Breast epithelium (tissue), 4 donors: ENCODE measurements around the gene LEP. TPM values are rescaled to one million over a fixed set of nuclear protein-coding genes. Genes with fewer than 3 reads are reported as not detected.

Experiments used
- DNase-seq, 2 donors: peaks; one replicate each; pipeline ENCODE4 v3.0.0-alpha.2; 2019; ENCODE audit warnings: low spot score in 2 of 2
- H3K27ac ChIP-seq, 2 donors: fragments of 200-600 bp; sonication (generic) in 1 of 2; one replicate each; pipeline ENCODE4 v1.5.1; 2016 to 2019; ENCODE audit warnings: mild to moderate bottlenecking in 1 of 2
- H3K27me3 ChIP-seq, 2 donors: fragments of 200-600 bp; sonication (generic) in 1 of 2; one replicate each; pipeline versions ENCODE4 v1.5.1 to v1.6.0; 2017 to 2019; ENCODE audit warnings: control low read depth in 1 of 2, mild to moderate bottlenecking in 1 of 2
- H3K36me3 ChIP-seq: fragments of 200-600 bp; one replicate; pipeline ENCODE4 v1.5.1; 2019
- H3K4me1 ChIP-seq, 2 donors: fragments of 200-600 bp; sonication (generic); one replicate each; pipeline ENCODE4 v1.5.1; 2016 to 2019; ENCODE audit warnings: control low read depth in 1 of 2
- H3K4me3 ChIP-seq, 3 donors: fragments of 200-600 bp; sonication (generic); 1 replicate in 2 of 3; 2 replicates in 1 of 3; pipeline ENCODE4 v1.5.1; 2016 to 2019; ENCODE audit warnings: mild to moderate bottlenecking in 3 of 3, moderate library complexity in 2 of 3
- H3K9me3 ChIP-seq, 2 donors: fragments of 200-600 bp; sonication (generic) in 1 of 2; one replicate each; pipeline ENCODE4 v1.5.1; 2016 to 2019; ENCODE audit warnings: control low read depth in 1 of 2
- POLR2A ChIP-seq: fragments of 450-650 bp; IDR thresholded peaks from one replicate; pipeline ENCODE4 v1.6.1; 2016; ENCODE audit warnings: antibody characterized with exemption, mild to moderate bottlenecking, moderate library complexity
- POLR2AphosphoS5 ChIP-seq, 3 donors: sonication (generic); formaldehyde crosslinking; IDR thresholded peaks; one replicate each; pipeline ENCODE4 v1.6.1; 2017; ENCODE audit warnings: antibody characterized with exemption in 3 of 3
- intact Hi-C: fragments of 100-400 bp; cut with DNase I; formaldehyde crosslinking; loops from one replicate; pipeline ENCODE4 v1.15.1; 2023; ENCODE audit warnings: low total_unique reads
- total RNA-seq, 3 donors: library from RNA; depleted of rRNA; stranded (reverse); fragments of >200 nt; gene quantifications; one replicate each; pipeline ENCODE4 v1.1.0, GENCODE V29; 2016
- TF ChIP-seq, protein P1 (sequence below), 3 donors: fragments of 450-650 bp; IDR thresholded peaks; one replicate each; pipeline ENCODE4 v1.5.1; 2016 to 2017; ENCODE audit warnings: antibody characterized with exemption in 3 of 3, mild to moderate bottlenecking in 3 of 3, moderate library complexity in 3 of 3

The LEP gene
- total RNA-seq, 3 donors from 2014 or later = 41.6 to 498 (median 48.2) TPM

DNA sequence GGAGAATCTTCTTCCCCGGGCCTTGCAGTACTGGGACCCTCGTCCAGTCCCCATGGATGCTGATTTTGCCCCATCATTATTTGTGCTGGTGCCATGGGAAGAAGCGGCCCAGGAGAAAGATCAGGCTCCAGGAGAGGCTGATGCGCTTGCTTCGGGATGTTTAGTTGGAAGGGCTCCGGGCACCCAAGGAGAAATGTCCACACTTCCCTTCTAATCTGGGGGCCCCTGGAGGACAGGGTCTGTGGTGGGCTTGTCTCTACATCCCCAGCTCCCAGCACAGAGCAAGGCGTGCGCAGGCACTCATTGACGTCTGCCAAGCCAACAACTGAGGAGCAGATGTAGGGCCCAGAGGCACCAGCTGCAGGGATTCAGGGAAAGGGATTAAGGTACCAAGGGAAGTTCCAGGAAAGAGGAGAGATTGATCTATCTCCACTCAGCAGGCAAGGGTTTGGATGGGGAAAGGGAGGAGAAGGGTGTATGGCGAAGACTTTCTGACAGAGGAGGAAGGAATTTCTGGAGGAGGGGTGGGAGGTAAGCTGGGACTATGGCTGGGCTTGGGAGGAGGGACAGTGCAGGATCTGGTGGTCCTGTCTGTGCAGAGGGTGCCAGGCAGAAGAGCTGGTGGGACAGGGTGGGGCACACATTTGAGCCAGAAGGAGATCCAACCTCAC lies 38.7 kb upstream of the LEP start:
- no peak overlapping the region for H3K4me3 ChIP-seq
- H3K27ac ChIP-seq = no peak overlapping the region
- no peaks in the 10 kb centered on the region for H3K4me1 ChIP-seq
- intact Hi-C loops = no loop called here
- H3K9me3 ChIP-seq = no peaks in the 10 kb centered on the region
- no peak for DNase-seq
- peaks cover 0 to 28% of the 10 kb centered on the region in 2 donors for H3K27me3 ChIP-seq
- H3K36me3 ChIP-seq = no peaks in the 10 kb centered on the region
- TF ChIP-seq POLR2A (no peak), POLR2AphosphoS5 (IDR thresholded peaks at IDR 0.05) (no peak)
- TF ChIP-seq, protein P1, sequence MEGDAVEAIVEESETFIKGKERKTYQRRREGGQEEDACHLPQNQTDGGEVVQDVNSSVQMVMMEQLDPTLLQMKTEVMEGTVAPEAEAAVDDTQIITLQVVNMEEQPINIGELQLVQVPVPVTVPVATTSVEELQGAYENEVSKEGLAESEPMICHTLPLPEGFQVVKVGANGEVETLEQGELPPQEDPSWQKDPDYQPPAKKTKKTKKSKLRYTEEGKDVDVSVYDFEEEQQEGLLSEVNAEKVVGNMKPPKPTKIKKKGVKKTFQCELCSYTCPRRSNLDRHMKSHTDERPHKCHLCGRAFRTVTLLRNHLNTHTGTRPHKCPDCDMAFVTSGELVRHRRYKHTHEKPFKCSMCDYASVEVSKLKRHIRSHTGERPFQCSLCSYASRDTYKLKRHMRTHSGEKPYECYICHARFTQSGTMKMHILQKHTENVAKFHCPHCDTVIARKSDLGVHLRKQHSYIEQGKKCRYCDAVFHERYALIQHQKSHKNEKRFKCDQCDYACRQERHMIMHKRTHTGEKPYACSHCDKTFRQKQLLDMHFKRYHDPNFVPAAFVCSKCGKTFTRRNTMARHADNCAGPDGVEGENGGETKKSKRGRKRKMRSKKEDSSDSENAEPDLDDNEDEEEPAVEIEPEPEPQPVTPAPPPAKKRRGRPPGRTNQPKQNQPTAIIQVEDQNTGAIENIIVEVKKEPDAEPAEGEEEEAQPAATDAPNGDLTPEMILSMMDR (IDR thresholded peaks at IDR 0.05) = no peak

DNA sequence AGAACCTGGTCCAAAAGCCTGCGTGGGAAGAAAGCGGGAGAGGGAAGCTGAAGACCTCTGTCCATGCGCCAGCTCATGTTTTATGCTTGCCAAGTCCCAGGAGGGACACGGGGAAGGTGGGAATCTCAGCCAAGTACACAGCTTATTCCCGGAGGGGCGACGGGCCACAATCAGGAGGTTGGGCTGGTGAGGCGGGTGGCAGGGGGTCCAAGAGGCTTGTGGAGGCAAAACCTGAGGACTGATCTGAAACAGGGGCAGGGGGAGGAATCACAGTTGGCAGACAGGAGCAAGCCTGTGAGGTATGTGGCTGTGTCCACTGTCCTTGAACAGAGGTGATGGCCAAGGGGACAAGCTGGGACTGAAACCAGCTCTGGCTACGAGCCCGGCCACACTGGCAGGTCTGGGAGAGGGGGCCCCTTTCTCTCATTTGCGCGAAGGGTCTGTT lies 38.0 kb upstream of the LEP start:
- TF ChIP-seq POLR2A = no peak
- no peak for TF ChIP-seq POLR2AphosphoS5 (IDR thresholded peaks at IDR 0.05)
- TF ChIP-seq, protein P1 (IDR thresholded peaks at IDR 0.05) = no peak
- H3K27ac ChIP-seq = no peak overlapping the region
- peak overlapping the region in 1 of 3 donors; percentile 36 for H3K4me3 ChIP-seq
- no peaks in the 10 kb centered on the region for H3K36me3 ChIP-seq
- DNase-seq = no peak
- no peaks in the 10 kb centered on the region for H3K9me3 ChIP-seq
- intact Hi-C loops = no loop called here
- no peaks in the 10 kb centered on the region for H3K4me1 ChIP-seq
- H3K27me3 ChIP-seq = peaks cover 0 to 28% of the 10 kb centered on the region in 2 donors

DNA sequence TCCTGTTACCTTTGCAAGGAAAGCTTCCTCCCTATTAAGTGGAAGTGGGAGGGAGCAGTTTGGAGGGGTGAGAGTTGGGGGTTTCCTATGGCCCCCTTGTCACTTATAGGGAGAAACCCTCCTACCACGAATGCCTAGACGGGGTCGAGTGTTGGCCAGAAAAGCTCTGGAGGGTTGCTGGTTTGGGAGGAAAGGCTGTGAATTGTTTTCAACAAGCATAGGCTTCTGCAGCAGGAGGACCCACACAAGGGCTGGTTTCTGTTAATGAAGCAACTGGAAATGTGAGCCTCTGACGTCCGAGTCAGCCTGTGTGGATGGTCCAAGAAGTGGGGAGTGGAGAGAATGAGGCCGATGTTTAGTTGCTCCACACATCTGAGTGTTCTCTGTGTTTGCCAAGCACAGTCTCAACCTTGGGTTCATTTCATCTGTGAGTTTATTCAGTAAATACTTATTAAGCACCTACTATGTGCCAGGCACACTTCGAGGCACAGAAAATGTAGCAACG lies 37.3 kb upstream of the LEP start:
- intact Hi-C loops = no loop called here
- no peak for DNase-seq
- H3K27me3 ChIP-seq = peaks cover 0 to 28% of the 10 kb centered on the region in 2 donors

DNA sequence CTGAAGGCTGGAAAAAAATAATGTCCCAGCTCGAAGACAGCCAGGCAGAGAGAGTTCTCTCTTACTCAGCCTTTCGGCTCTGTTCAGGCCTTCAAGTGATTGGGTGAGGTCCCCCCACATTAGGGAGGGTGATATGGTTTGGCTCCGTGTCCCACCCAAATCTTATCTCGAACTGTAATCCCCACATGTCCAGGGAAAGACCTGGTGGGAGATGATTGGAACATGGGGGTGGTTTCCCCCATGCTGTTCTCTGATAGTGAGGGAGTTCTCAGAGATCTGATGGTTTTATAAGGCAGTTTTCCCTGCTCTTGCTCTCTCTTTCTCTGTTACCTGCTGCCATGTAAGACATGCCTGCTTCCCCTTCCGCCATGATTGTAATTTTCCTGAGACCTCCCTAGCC lies 36.6 kb upstream of the LEP start:
- no peaks in the 10 kb centered on the region for H3K4me1 ChIP-seq

More for the DNA sequence above, 37.3 kb upstream of the LEP start:
- Histone ChIP-seq H3K4me3 (no peak overlapping the region), H3K27ac (no peak overlapping the region), H3K9me3 (no peaks in the 10 kb centered on the region), H3K36me3 (no peaks in the 10 kb centered on the region), H3K4me1 (no peaks in the 10 kb centered on the region)
- TF ChIP-seq, protein P1 (IDR thresholded peaks at IDR 0.05) = no peak
- TF ChIP-seq POLR2A (no peak), POLR2AphosphoS5 (IDR thresholded peaks at IDR 0.05) (no peak)

DNA sequence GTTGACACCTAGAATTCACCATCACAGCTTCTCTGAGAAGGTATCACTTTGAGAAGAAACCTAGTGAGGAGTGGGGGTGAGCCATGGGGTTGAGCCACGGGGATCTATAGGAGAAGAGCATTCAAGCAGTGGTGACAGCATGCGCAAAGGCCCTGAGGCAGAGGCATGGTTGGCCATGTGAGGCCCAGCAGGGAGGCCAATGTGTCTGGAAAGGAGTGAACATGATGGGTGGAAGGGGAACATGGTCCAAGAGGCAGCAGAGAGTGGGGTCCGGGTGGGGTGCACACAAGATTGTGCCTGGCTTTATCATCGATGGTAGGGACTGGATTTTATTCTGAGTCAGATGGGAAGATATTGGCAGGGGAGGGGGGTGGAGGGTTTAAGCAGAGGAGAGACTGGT lies 36.0 kb upstream of the LEP start:
- TF ChIP-seq POLR2AphosphoS5 (IDR thresholded peaks at IDR 0.05) = no peak
- TF ChIP-seq, protein P1 (IDR thresholded peaks at IDR 0.05) = no peak
- TF ChIP-seq POLR2A = no peak
- H3K4me3 ChIP-seq = no peak overlapping the region
- H3K36me3 ChIP-seq = no peaks in the 10 kb centered on the region
- no peak for DNase-seq
- peaks cover 0 to 28% of the 10 kb centered on the region in 2 donors for H3K27me3 ChIP-seq
- H3K4me1 ChIP-seq = no peaks in the 10 kb centered on the region
- H3K27ac ChIP-seq = no peak overlapping the region
- intact Hi-C loops = no loop called here
- H3K9me3 ChIP-seq = no peaks in the 10 kb centered on the region

More for the DNA sequence above, 36.6 kb upstream of the LEP start:
- TF ChIP-seq POLR2A (no peak), POLR2AphosphoS5 (IDR thresholded peaks at IDR 0.05) (no peak)
- TF ChIP-seq, protein P1 (IDR thresholded peaks at IDR 0.05) = no peak
- H3K27ac ChIP-seq = no peak overlapping the region
- no peak for DNase-seq
- H3K4me3 ChIP-seq = no peak overlapping the region
- no peaks in the 10 kb centered on the region for H3K36me3 ChIP-seq
- H3K9me3 ChIP-seq = no peaks in the 10 kb centered on the region
- peaks cover 0 to 28% of the 10 kb centered on the region in 2 donors for H3K27me3 ChIP-seq
- intact Hi-C loops = no loop called here
